Transverse colon (tissue), 3 donors: ENCODE measurements around the gene PYGB.

Experiments
- CTCF ChIP-seq, 5 experiments: fragments of 200-600 bp in 3 of 5; fragments of 450-650 bp in 2 of 5; sonication (generic) in 3 of 5; IDR thresholded peaks; 1 replicate in 2 of 5; 2 replicates in 3 of 5; pipeline ENCODE4 v1.5.1; 2016 to 2017; ENCODE audit warnings: antibody characterized with exemption in 5 of 5, inconsistent platforms in 3 of 5, mild to moderate bottlenecking in 2 of 5, moderate library complexity in 1 of 5
- POLR2A ChIP-seq: fragments of 450-650 bp; IDR thresholded peaks from one replicate; pipeline ENCODE4 v1.6.1; 2016; ENCODE audit warnings: antibody characterized with exemption, mild to moderate bottlenecking, moderate library complexity

GRCh38 chr20:25251019-25251418 lies 3.1 kb downstream of the PYGB start:
- TF ChIP-seq POLR2A (no peak), CTCF (IDR thresholded peaks at IDR 0.05) (no peak)
